ENCODE measurements around the gene ZNF816.
"Not testable (repeated sequence)": the region's sequence is repeated elsewhere in the genome, so short reads cannot be mapped to it uniquely, and the experiment has no call there.

The ZNF816 gene

DNA sequence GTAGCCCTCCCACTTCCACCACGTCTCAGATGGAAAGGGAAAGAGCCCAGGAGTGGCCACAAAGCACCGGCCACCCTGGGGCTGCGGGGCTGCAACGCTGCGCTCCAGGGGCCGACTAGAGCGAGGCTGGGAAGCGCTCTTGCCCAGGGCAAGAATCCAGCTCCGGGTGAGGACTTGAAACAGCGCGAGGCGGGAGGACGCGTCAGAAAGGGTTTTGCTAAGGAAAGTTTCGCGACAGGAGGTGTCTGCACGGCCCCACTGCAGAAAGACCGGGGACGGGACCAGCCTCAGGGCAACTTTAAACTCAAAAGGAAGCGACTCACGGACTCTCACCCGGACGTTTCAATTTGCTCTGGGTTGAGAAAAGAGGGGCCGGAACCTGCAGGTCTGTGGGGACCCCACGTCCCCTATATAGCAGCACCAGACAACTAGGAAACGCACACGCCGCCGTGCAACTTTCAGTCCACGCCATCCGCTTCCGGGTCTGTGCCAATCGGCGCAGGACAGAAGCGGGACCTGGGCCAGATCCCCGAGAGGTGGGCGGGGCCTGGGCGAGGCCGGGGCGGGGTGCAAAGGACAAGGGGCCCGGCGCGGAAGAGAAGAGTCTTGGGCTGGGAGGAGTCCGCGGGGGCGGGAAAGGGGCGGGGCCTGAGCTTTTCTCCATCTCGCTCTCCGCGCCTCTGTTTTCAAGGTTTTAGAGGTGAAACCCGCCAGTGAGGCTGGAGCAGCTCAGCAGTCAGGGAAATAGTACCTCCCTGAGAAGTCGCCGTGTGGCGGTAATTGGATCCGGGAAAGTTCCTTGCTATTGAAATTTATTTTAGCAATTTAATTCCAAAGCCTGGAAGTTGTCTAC is at the start of gene ZNF816:
Gene ZNF816 (minus strand): TSS at position 488 of the 853 bp plus-strand sequence. CDS start 6,792 bp downstream, outside the sequence.
- DNase-seq, result peak; percentile 100

DNA sequence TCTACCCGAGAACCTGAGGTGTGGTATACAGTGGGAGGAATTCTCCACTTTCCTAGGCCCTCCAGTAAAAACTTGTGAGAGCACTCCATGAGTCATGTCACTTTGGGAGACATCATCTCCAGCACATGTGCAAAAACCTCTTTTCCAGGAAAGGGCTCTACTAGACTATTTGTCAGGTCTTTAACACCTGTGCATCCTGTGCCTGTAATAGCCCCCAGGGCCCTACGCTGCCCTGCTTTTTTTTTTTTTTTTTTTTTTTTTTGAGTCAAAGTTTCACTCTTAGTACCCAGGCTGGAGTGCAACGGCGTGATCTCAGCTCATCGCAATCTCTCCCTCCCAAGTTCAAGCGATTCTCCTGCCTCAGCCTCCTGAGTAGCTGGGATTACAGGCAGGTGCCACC is 49.3 kb upstream of the ZNF816 start:
- DNase-seq, result no peak

DNA sequence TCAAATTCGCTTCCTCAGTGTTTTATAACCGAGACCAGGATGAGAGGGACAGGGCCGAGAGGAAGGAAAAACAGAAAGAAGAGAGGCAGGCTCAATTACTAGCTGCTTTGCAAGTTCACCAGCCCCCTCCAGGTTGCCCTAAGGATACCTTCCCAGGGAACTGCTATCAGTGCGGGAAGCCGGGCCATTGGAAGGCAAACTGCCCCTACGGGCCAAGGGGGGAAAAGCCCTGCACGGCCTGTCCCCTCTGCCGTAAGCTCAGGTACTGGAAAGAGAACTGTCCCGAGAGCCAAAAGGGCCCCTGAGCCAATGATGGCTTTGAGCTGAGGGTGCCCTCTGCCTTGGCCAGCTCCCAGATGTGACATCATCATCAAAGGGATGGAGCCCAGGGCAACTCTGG is 47.8 kb upstream of the ZNF816 start:
- no peak for DNase-seq

DNA sequence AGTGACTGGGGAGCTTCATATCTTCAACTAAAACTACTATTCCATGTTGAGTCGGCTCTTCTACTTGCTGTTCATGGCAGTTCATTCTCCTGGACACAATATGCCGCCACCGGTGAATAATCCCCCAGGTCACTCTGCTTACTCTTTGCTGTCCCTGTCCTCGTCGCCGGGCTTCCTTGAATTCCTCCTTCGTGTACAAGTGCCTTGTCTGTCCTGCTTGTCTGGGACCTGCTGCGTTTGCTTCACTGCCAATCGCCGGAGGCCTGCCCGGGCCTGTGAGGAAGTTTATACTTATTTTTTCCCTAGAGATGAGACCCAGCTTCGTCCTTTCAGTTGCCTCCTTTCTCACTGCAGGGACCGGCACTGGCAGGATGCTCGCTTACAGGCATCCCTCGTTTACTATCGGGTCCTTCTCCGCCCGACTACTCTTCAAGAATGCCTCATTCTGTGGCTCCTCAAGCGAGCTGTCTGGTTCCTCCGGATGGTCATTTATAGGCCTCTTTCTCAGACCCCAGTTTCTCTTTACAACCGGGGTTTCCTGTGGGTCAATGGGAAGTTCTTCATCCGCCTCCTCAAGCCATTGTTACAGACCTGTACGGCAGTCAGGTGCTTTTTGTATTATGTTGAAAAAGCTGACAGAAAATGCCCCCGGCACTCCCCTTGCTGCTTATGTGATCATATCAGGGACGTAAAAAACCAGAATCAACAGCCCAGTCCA is 45.5 kb upstream of the ZNF816 start:
- no peak for DNase-seq

DNA sequence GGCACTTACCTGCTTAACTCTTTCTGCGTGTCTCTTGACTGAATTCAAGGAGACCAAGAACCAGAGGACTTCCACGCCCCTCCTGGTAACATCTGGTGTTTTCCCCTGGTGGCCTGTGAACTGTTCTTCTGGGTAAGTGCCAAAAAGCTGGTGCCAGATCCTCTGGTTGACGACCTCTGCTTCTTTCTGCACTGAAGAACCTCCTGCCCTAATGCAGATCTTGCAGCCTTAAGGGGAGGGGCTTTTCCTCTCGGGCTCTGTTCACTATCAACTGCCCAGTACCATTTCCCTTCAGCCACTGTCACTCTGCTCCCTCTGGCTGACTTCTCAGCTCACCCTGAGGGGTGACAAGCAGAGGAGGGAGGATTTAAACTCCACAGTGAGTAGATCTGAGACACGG is 44.9 kb upstream of the ZNF816 start:
- DNase-seq, result no peak

DNA sequence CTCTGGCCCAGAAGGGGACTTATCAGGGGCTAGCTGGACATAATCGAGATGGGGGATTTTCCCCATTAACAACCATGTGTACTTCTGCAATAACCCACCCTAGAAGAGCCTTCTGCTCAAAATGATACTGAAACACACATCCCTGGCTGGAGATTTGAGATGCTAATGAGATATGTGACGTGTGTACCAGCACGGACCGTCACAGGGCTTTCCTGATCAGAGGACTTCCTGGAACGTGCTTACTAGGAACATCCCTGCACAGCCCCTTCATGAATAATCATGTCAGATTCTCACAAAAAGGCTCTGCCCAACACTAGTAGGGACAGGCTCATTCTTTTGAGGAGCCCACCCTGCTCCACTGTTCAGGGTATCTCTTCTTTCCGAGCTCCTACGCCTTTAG is 44.5 kb upstream of the ZNF816 start:
- no peak for DNase-seq

DNA sequence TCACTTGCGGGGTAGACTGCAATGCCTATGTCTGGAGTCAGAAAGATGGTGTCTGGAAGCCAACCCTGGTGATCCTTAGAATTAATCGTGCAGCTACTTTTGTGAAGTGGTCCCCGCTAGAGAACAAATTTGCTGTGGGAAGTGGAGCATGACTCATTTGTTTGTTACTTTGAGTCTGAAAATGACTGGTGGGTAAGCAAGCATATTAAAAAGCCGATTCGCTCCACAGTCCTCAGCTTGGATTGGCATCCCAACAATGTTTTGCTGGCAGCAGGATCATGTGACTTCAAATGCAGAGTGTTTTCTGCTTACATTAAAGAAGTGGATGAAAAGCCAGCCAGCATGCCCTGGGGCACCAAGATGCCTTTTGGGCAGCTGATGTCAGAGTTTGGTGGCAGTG is 41.6 kb upstream of the ZNF816 start:
- DNase-seq, result no peak

DNA sequence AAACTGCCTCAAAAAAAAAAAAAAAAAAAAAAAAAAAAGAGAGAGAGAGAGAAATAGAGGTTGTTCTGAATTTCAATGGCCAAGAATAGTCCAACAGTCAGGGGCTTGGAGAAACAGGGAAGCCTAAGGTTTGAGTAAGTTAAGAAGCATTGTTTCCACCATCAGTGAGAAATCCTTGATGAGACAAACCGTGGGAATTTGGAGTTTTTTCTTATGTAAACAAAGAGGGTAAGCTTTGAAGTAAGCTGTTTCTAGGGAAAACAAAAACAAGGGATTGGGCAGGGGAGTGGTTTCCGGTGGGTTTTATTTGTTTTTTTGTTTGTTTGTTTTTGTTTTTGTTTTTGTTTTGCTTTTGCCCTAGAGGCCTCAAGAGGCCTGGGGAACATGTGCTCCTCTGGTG is 39.8 kb upstream of the ZNF816 start:
- no peak for DNase-seq

DNA sequence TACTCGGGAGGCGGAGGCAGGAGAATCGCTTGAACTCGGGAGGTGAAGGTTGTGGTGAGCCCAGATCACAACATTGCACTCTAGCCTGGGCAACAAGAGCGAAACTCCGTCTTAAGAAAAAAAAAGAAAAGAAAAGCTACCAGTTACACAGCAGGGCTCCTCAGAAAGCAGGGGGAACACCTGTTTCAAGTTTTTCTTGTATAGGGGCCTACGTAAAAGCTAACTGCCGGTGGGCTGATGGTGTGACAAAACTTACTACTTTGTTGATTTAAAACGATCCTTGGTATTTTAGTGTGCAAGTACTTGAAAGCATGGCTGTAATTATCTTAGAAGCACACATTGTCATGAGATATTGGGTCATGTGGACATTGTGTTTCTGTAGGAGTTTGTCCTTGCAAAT is 35.3 kb upstream of the ZNF816 start:
- DNase-seq, result no peak

DNA sequence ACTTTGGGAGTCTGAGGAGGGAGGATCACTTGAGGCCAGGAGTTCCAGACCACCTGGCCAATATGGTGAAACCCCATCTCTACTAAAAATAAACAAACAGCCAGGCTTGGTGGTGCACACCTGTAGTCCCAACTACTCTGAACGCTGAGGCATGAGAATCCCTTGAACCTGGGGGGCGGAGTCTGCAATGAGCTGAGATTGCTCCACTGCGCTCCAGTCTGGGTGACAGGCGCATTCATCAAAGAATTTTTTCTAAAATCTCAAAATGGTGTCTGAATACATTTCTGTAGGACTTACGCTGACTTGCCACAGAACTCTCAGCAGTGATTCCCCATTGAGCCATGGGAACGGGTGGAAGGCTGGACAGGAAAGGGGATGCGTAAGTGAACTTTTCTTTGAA is 33.0 kb upstream of the ZNF816 start:
- no peak for DNase-seq

DNA sequence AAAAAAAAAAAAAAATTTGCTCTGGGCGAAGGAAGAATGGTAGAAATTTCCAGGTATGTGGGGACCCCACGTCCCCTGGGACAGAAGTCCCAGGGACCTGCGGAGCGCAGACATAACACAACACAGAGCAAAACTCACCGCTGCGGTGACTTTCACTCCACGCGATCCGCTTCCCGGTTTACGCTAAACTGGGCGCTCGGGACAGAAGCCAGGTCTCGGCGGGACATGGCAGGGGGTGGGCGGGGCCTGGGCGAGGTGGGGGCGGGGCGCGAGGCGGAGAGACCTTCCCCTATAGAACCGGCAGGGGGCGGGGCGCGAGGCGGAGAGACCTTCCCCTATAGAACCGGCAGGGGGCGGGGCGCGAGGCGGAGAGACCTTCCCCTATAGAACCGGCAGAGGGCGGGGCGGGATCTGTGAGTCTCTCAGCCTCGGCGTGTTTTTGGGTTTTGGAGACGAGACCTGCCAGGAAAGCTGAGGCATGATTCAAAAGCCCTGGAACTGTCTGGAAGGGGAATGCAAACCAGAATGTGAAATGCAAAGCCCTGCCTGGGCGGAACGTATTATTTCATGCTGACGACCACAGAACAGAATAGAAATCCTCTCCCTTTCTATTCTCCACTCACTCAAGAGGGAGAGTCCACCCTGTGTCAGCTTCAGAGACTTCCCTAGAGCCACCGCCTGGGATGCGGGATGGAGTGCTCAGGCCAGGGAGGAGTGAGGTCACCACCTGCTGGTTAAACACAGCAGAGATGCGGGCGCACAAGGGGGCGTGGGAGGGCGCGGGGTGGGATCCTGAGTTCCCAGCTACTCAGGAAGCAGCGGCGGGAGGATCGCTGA is 30.9 kb upstream of the ZNF816 start:
- DNase-seq, result peak; percentile 79

DNA sequence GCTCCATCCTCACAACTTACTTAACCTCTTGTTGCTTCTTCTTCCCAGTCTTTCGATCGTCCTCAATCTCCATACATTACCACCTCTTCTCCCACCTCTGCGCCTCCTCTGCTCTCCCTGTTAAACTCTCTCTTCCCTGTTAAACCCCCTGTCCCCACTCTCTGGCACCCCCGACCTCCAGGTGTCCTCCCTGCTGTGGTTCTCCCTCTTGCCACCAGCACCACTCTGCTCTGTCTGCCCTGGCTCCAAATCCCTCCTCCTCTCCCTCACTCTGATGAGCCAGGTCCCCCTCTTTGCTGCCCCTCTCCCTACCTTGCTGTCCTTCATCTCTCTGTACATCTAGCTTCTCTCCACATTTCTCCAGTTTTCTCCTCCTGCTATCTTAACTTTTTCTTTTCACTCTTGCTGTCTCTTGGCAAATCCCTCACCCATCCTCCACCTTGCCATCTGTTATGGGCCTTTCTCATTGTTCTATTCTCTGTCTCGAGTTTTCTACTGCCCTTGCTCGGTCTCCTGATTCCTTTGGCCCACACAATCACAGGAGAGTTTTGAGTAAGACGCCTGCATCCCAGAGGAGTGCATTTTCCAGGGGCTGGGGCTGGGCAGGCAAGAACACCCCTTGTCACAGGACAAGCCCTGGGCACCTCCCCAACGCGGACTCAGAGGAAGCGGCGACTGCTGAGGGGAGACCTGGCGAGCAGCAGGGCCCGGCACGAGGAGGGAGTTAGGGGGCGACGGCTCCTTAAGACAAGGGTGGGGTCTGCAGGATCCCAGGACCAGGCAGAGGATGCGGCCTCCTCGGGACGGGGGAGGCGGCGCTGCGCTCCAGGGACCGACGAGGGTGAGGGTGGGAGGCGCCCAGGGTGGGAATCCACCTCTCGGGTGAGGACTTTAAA is 29.7 kb upstream of the ZNF816 start:
- DNase-seq, result no peak

DNA sequence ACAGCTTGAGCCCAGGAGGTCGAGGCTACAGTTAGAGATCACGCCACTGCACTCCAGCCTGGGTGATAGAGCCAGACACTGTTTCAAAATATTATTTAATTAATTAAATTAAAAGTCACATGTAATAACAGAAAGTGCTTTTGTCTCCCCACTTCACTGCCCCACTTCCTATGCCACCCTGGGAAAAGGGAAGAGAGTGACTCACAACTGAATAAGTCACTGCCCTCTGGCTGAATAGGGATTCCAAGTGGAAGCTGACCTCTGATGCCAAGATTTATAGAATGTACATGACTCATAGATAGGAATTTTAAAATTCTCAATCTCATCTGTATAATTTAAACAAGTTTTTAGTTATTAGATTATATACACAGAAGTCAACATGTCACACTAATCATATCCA is 28.8 kb upstream of the ZNF816 start:
- DNase-seq, result no peak

DNA sequence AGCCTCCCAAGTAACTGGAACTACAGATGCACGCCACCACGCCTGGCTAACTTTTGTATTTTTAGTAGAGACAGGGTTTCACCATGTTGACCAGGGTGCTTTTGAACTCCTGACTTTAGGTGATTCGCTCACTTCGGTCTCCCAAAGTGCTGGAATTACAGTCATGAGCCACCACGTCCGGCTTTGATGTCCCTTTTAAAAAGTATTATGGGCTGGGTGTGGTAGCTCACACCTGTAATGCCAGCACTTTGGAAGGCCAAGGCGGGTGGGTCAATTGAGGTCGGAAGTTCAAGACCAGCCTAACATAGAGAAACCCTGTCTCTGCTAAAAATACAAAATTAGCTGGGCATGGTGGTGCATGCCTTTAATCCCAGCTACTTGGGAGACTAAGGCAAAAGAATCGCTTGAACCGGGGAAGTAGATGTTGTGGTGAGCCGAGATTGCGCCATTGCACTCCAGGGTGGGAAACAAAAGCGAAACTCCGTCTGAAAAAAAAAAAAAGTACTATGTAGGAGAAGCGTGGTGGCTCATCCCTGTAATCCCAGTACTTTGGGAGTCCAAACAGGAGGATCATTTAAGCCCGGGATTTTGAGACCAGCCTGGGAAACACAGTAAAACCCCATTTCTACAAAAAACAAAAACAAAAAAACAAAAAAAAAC is 28.2 kb upstream of the ZNF816 start:
- DNase-seq, result no peak

DNA sequence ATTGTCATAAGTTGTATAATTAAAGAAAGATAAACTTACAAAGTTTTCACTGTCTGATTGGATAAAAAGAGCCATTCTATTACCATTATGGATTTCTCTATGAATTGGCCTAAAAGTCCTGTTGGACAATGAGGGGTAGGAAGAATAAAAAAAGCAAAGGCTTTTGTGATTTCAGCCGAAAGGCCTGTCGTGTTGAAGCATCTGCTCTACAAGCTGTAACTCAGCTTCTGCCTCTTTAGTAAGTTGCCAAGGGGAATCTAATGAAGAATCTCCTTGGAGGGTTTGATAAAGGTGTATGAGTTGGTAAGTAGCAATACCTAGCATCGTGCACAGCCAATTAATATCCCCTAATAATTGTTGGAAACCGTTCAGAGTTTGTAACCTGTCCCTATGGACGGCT is 25.8 kb upstream of the ZNF816 start:
- DNase-seq, result no peak

DNA sequence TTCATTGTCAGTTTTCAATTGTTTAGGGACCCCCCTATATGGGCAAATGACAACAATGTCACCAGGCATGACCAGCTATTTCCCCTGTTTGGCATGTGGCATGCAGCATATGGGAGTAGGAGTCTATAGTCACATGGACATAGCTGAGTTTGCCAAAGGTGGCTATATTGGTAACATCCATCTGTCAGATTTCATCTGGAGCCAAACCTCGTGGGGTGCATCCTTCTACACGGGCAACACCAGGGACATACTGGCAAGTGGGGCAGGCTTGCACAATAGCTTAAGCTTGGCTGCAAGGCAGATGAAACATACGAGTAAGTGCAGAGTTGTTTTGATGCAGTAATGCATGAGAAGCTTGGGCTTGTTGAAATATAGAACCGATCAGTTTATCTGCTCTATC is 24.5 kb upstream of the ZNF816 start:
- DNase-seq, result no peak

DNA sequence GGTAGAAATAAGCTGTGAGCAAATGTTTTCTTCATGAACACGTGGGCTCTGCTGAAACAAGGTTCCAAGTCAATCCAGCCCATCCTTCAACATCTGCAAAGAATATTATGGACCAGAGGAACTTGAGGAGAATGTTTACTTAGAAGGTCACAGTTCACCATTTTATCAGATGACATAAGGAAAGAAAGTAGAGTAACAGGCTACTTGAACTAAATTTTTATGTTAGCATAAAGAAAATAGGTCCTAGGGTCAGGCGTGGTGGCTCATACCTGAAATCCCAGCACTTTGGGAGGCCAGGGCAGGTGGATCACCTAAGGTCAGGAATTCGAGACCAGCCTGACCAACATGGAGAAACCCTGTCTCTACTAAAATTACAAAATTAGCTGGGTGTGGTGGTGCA is 20.5 kb upstream of the ZNF816 start:
- DNase-seq, result not testable (repeated sequence)

DNA sequence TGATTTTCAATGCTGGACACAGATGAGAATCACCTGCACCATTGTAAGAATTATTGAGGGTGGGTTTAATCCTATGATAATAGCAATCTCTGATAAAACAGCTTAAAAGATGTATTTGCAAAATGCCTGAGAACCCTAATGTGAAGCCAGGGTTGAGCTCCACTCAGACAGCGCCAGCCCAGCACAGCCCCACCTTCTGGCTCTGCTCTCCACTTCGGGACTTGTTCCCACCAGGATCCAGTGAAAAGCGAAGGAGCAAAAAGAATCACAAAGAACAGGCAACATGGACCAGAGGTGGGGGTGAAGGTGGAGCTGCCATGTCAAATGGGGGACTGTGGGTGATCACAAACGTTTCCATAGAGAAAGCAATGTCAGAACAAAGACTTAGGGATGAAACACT is 18.6 kb upstream of the ZNF816 start:
- no peak for DNase-seq

DNA sequence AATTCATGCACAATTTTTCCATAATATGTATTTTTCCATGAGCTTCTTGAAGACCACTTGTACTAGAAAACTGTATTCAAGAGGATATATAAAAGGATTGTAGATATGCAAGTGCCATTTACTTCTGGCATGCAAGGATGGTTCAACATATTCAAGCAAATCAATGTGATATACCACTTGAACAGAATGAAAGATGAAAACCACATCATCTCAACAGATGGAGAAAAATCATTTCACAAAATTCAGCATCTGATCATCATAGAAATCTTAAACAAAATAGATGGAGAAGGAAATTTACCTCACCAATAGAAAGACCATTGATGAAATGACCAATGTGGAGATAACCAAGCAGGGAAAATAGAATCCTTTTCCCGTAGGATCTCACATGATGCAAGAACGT is 5.1 kb upstream of the ZNF816 start:
- no peak for DNase-seq

DNA sequence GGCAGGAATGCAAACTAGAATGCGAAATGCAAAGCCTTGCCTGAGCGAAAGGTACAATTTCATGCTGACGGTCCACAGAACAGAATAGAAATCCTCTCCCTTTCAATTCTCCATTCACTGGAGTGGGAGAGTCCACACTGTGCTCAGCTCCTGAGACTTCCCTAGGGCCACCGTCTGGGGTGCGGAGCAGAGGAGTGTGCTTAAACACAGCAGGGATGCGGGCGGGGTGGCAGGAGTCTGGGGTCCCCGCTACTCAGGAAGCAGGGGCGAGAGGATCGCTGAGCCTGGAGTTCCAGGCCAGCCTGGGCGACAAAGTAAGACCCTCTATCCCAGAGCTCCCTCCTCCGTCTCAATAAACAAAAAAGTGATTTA is 552 bp upstream of the ZNF816 start:
- DNase-seq, result peak; percentile 65

DNA sequence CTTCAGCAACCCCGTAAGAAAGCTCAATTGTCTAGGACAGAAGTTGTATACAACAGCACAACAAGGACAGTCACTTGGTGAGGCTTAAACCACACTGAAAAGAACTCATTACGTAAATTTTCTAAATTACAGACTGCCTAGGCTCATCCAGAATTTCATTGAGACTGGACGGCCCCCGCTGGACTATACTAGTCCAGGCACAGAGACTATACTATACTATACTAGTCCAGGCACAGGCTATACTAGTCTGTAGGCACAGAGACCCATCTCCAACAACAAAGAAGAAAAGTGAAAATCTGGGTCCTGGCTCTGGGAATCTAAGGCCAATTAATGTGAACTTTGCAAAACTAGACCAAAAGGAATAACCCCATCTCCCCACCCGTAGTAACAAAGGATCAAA is 700 bp downstream of the ZNF816 start:
- DNase-seq, result peak; percentile 43
